NOMO-1 (cell line): ENCODE measurements around the gene CTXND1.
"Not testable (repeated sequence)": the region's sequence is repeated elsewhere in the genome, so short reads cannot be mapped to it uniquely, and the experiment has no call there.

Experiments
- DNase-seq, 2 experiments: peaks; one replicate each; lab custom pipeline; 2025; ENCODE audit not compliant: unreplicated experiment in 2 of 2; lab: John Stamatoyannopoulos, UW

Gene CTXND1

DNA sequence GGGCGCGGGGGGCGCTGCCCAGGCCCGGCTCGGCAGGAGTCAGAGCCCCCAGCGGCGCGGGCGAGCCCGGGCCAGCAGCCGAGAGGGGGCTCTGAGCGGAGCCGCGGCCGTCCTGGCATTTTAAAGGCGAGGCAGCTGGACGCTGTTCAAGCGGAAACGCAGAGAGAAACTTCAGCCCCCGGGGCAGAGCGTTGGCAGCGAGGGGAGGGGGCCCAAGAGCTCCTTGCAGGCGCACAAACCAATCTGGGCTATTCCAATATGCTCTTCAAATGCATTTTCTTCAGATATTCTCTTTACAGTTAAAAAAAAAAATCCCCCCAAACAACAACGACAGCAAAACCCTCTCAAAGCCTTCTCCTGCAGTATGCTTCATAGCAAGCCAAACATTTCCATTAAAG, at the start of gene CTXND1:
Gene CTXND1 (minus strand): TSS at position 93 of the 398 bp plus-strand sequence. CDS start 50,264 bp downstream, outside the sequence.
- no peak for DNase-seq

DNA sequence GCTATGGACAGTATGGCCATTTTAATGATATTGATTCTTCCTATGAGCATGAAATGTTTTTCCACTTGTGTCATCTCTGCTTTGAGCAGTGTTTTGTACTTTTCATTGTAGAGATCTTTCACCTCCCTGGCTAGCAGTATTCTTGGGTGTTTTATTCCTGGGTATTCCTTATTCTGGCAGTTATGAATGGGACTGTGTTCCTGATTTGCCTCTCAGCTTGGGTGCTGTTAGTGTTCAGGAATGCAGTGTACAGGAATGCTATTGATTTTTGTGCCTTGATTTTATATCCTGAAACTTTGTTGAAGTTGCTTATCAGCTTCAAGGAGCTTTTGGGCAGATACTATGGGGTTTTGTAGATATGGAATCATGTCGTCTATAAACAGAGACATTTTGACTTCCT, 49.5 kb upstream of the CTXND1 start:
- no peak for DNase-seq

DNA sequence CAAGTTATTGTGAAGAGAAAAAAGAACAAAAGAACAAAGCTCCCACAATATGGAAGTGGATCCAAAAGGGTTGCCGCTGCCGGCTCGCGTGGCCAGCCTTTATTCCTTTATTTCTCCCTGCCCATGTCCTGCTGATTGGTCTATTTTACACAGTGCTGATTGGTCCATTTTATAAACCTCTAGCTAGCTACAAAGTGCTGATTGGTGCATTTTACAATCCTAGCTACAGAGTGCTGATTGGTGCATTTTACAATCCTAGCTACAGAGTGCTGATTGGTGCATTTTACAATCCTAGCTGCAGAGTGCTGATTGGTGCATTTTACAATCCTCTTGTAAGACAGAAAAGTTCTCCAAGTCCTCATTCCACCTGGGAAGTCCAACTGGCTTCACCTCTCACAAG, 43.8 kb upstream of the CTXND1 start:
- DNase-seq = not testable (repeated sequence)

DNA sequence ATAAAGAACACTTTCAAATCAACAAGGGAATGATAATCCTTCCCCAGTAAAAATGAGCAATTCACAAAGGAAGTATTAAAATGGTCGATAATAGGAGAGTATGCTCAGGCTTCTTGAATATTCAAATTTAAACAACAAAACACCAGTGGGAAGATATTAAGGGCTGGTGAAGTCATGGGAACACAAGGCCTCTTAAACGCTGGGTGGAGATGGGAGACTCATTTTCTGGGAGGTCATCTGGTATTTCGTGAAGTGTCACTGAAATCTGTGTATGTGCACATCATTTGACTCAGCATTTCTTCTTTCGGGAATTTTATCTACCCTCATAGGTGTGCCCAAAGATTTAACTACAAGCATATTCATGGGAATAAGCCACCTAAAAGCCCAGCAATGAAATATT, 40.1 kb upstream of the CTXND1 start:
- DNase-seq = no peak

DNA sequence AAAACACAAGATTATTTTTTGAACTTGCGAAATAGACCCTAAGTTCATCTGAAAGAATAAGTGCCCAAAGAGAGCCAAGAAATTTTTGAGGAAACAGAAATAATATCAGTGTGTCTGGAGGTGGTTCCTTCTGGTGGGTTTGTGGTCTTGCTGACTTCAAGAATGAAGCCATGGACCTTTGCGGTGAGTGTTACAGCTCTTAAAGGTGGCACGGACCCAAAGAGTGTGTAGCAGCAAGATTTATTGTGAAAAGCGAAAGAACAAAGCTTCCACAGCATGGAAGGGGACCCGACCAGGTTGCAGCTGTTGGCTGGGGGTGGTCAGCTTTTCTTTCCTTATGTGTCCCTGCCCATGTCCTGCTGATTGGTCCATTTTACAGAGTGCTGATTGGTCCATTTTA, 38.9 kb upstream of the CTXND1 start:
- DNase-seq = peak; percentile 26 to 32

DNA sequence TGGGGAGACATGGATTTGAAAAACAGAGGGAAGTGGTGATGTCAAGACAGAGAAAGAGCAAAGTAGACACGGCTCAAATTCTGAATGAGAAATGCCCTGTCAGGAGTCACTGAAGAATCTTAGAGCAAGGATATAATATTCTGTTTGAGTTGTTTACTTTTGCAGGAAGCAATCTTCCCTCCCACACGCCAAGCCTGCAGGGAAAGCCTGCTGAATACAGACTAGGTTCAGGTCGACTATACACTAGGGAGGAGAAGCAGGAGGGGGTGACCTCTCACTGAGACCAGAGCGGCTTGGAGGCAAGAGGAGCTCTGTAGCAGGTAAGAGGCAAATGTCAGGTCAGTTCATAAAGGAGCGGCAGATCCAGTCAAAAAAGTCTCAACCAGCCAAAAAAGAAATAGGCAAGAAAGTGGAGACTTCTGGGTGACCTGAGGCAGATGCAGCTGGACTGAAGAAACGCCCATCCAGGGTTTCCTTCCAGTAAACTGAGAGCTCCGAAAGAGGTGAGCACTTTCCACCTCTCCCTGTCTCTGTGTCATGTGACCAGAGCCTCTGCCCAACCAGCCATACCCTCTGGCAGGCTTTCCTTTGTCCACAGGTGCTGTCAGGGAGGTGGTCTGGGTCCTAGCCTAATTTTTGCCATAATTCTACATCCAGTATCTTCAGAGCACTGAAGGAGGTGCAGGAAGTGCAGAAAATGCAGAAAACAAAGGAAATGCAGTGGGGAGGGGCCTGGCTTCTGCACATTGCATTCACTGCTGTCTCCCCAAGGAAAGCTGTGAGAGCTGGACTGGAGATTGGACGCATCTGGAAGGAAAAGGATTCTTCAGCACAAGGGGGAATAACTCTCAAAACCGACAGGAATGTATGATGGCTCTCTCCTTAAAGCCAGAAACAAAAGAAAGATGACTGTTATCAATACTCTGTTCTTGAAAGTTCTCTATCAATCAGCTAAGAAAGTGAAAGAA, 37.8 kb upstream of the CTXND1 start:
- no peak for DNase-seq

DNA sequence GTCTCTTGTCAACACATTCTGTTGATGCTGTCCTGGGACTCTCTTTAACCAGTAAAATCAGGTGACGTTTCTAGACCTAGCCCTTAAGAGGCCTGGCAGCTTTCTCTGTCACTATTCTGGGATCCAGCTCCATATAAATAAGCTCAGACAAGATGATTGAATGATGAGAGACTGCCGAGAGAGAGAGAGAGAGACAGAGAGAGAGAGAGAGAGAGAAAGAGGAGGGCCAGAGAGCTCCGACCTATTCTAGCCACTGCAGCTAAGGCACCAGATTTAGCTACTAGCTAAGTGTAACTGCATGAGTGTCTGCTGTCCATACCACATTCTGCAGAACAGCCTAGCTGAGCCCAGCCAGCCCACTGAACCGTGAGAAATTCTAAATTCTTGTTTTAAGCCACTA, 36.1 kb upstream of the CTXND1 start:
- DNase-seq = no peak

DNA sequence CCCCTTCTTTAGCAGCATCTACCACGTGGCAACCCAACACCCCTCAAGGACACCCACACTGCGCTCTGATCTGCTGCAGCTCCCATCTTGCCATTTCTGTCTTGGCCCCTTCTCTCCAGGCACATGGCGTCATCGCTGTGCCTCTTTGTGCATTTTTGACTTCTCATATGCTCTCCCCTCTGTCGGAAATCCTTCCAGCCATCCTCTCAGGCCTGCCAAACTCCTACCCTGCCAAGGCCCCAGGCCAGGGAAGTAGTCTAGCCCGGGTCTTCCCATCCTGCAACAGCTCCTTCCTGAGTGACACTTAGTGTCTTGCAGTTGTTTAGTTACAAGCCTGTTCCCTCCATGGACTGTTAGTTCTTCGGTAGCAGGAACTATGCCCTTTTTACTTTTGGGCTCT, 34.0 kb upstream of the CTXND1 start:
- DNase-seq = no peak

DNA sequence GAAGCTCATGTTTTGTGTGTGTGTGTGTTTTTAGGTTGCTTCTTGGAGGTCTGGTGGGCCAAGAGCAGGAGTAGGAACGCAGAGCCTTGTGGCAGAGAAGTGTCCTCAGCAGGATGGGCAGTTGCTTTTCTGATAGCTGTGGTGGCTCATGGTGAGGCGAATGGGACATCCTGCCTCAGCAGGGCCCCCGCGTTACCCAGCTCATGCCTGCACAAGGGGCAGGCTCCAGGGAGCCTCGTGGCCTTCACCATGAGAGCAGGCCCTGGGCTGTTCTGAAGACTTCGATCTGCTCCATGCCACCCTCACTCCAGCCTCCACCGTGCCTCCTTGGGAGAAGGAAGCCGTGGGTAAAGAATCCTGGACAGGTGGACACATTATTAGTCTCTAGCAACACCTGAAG, 33.4 kb upstream of the CTXND1 start:
- DNase-seq = no peak

DNA sequence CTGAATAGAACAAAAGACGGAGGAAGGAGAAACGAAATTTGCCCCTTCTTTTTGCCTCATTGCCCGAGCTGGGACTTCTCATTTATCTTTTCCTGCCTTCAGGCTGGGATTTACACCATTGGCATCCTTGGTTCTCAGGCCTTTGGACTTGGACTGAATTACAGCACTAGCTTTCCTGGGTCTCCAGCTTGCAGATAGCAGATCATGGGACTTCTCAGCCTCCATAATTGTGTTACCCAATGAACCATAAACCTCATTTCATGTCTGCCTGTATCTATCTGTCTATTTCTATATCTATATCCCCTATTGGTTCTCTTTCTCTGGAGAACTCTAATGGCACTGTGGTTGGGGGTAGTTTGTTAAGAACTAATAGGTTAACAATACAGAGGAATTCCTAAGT, 31.5 kb upstream of the CTXND1 start:
- no peak for DNase-seq

DNA sequence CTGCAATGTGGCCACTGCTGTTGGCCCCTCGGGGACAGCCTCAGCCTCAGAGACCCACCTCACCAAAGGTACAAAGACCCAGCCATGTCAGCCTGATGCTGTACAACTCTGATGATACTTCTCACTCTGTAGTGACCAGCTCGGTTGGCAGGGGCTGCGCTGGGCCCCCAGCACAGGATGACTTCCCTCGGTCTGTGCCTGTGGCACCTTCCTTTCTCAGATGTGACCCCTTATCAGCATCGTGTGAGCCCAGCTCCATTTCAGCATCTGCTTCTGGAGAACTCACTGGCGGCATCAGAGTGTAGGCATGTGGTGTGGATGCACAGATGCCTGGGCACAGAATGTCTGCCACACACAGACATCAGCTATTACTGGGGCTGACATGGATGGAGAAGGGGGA, 25.1 kb upstream of the CTXND1 start:
- no peak for DNase-seq

DNA sequence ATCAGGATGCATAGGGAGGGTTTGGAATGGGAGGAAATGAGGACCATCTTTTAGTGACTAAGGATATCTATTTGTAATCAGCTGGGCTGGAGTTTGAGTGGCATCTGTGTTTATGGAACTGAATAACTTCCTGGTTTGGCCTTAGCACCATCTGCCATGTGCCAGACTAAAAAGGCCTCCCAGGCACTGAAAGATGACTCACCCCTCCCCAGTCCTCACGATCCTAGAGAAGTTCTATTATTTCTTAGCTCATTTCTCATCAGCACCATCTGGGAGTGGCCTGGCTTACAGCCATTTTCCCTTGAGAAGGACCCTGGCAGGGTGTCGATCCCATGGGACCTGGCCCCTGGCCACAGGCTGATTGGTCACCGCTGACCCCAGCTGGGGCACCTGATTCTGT, 23.9 kb upstream of the CTXND1 start:
- DNase-seq = no peak

DNA sequence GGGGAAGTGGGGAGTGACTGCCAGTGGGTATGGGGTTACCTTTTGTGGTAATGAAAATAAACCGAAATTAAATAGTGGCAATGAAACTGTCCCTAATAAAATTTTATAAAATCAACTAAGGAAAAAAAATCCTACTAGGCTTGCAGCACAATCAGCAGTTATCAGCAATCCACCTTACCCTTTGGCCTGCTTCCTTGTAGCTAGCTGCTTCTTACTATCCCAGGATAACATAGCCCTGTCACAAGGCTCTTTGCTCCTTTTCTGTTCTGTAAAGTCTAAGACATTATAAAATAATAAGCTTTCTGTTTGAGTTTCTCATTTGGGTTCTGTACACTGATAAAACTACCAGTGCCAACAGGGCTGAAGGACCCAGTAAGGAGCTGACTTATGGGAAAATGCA, 23.0 kb upstream of the CTXND1 start:
- no peak for DNase-seq

DNA sequence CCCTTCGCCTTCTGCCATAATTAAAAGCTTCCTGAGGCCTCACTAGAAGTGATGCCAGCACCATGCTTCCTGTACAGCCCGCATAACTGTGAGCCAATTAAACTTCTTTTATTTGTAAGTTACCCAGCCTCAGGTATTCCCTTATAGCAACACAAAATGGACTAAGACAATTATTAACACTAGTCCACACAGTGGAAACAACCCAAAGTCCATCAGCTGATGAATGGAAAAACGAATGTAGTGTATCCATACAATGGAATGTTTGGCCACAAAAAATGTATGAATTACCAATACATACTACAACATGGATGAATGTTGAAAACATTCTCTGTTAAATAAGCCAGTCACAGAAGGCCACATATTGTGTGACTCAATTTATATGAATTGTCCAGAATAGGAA, 22.5 kb upstream of the CTXND1 start:
- DNase-seq = no peak

DNA sequence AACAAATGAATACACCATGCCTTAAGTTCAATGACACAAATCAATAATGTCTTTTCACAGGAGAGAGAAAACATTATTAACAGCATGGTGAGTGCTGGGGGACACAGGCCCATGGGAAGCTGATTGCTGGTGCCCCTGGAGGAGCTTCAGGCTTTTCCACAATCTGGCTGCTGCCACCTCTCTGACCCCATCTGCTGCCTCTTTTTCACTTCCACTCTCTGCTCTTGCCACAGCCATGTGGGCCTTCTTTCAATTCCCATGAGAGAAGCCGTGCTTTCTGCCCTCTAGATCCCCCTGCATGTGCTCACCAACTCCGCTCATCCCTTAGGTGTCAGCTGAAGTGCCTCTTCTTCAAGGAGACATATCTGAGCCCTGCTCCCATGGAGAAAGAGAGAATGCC, 21.0 kb upstream of the CTXND1 start:
- no peak for DNase-seq

DNA sequence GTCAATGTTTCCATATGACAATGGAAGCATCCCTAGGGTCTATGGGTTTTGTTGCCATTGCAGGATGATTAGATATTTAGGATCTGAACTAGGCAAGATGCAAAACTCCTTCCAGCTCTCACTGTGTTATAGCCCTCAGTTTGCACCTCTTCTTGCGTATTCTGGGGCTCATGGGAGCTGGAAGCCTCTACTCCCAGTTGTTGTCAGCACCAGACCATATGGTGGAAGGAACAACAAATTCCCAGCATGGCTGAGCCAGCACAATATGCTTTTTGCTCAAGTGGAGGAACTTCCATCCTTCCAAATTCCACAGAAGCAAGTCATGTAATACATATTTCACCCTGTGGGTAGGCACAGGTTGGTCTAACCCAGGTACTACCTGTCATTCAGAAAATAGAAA, 18.5 kb upstream of the CTXND1 start:
- no peak for DNase-seq

DNA sequence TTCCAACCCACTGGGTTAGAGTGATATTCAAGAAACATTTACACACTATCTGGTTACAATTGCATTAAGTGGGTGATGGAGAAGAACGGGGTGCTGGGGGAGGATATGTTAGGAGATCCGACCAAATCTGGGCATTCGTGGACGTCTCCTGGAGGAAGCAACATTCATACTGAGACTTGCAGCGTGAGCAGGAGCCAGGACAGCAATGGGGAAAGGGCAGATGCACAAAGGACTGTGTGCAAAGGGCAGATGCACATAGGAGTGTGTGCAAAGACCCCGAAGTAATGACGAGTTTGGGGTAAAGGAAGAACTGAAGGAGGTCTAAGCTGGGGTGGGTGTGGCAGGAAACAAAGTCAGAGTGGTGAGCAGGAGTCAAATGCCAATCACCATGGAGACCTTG, 16.1 kb upstream of the CTXND1 start:
- no peak for DNase-seq

DNA sequence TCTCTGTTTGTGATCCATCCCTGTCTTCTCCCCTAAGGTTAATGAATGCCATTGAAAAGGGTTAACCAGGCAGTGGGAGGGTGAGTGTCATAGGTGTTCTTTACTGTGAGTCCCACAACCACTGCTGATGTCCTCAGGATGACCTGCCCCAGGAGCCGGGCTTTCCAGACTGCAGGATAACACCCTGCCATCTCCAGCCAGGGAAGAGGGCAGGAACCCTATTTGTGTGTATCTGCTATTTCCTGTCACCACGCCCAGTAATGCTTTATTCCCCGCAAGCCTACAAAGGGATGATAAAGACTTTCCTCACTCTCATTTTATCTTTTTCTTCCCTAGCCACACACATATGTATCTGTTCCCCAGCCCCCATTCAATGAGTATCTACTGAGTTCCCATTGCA, 15.6 kb upstream of the CTXND1 start:
- DNase-seq = no peak

DNA sequence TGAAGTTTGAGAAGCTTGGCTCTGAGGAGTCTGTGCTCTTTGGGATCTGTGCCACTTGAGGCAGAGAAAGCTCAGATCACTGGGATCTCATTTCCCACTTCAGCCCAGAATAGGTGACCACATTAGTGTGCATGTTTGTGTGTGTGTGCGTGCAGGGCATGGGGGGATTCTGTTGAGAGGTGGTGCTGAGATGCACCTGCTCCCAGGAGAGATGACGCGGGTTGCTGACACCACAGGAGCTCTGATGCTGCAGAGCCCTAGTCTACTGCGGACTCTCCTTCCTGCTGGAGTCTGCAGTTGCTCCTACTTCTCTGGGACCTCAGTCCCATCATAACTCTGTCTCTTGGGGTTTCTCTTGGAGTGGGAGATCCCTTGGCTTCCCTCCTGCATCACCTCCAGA, 14.7 kb upstream of the CTXND1 start:
- DNase-seq = no peak

DNA sequence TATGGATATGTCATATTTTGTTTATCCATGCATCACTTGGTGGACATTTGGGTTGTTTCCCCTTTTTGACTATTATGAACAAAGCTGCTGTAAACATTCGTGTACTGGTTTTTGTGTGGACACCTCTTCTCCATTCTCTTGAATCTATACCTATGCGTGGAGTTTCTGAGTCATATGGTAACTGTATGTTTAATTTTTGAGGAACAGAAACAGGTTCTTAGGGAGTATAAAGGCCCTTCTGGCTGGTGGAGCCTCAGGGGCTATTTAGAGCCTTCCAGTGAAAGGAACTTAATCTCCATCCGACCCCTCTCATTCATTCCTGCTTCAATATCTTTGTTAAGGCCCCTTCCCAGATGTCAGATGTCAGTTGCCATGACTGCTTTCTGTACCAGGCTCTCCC, 14.1 kb upstream of the CTXND1 start:
- DNase-seq = peak; percentile 46 to 89

DNA sequence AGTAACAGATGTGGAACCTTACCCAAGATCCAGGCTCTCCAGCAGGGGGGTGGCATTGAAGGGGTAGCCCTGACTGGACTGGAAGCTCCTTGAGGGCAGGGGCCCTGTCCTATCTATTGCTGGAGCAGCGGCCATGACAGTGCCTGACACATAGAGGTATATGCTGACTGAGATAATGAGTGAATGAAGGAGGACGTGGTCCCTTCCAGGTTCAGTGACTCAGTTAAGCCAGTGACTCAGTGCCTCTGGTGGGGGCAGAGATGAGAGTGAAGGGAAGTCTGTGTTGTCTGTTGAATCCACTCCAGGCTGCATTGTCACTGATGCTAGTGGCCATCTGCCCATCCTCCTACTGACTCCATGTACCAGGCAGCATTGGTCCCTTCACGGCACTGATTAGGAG, 13.0 kb upstream of the CTXND1 start:
- no peak for DNase-seq

DNA sequence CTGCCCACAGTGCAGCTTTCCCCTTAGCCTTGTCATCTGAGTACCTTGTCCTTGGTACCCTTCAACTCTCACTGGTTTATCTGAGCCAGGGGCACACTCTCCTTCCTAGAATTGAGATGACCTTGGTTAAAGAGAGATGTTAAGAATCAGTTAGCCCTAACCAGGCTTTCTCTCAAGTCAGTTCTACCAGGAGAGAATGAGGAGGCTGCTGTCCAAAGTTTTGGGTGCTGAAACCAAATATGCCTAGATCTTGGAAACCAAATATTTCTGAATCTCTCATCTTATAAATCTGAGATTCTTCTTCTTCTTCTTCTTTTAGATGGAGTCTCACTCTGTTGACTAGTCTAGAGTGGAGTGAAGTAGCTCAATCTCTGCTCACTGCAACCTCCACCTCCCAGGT, 12.0 kb upstream of the CTXND1 start:
- DNase-seq = no peak

DNA sequence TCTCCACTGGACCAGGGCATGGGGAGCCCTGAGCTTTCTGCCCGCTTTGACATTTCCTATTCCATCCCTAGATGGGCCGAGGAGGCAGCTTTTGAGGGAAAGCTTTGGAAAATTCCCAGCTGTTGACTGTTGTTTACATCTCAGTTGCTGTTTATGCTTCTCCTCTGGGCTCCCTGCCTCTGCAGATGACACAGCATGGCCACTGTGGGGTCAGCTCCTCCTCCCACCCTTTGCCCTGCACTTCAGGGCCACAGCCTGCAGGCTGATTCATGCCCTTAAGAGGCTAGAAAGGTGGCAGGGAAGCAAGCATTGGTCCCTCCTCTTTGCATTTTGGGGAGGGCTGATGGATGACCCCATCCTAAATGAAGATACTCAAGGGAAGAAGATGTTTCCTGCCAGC, 8.5 kb upstream of the CTXND1 start:
- DNase-seq = no peak
